HG03520 (cell line): Measurements from ENCODE around the gene PLEKHM1.

Experiments
- ATAC-seq: cut with Tn5 transposase; IDR thresholded peaks from one replicate; pipeline ENCODE4 v1.9.1; 2021; ENCODE audit warnings: mild to moderate bottlenecking, moderate library complexity; ENCODE audit not compliant: unreplicated experiment

PLEKHM1 gene

GRCh38 chr17:45429339-45430005 is 61.0 kb downstream of the PLEKHM1 start:
- ATAC-seq: no peak

GRCh38 chr17:45428931-45429338 is 61.6 kb downstream of the PLEKHM1 start:
- no peak for ATAC-seq

DNA sequence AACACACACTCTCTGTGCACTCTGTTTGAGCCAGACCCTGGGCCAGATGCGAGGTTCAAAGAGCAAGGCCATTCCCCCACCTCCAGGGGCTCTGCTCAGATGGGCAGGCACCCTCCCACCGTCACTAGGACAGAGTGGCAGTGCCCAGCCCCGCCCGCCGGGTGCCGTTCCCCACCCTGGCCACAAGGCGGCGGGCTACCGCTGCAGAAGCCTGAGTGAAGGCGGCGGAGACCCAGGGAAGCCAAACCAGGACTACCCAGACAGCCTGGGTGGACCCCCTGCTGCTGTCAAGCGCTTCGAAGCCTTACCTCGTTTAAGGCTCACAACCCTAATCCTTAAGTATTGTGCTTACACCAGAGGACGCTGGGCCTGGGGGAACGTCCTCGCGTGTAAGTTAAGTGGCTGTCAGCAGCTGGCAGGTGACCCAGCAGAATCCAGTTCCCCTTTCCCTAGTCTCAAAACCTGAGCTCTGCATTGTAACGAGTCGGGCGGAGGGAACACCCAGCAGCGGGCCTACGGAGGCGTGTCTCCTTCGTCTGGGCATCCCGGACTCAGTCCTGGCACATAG is 62.4 kb downstream of the PLEKHM1 start:
- no peak for ATAC-seq

- no peak for ATAC-seq
Measured at GRCh38 chr17:45427181-45427835, 63.2 kb downstream of the PLEKHM1 start.

- no peak for ATAC-seq
Measured at GRCh38 chr17:45426561-45426960, 64.0 kb downstream of the PLEKHM1 start.

DNA sequence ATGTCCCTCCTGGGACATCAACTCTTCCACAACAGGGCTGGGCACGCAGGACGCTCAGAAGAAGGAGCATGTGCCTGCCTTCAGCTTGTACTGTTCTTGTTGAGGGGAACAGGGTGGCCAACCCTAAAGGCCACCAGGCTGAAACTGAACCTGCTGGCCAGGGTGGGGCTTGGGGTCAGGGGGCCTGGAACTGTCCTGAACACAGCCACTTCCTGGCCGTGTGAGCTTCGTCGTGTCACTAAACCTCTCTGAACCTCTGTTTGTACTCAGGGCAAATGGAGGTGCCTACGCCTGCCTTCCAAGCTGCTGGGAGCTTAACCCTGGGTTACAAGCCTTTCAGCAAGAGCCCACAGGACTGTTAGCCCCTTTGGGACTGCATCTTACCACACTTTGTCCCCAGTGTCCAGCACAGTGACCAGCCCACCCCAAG is 64.5 kb downstream of the PLEKHM1 start:
- ATAC-seq: no peak

DNA sequence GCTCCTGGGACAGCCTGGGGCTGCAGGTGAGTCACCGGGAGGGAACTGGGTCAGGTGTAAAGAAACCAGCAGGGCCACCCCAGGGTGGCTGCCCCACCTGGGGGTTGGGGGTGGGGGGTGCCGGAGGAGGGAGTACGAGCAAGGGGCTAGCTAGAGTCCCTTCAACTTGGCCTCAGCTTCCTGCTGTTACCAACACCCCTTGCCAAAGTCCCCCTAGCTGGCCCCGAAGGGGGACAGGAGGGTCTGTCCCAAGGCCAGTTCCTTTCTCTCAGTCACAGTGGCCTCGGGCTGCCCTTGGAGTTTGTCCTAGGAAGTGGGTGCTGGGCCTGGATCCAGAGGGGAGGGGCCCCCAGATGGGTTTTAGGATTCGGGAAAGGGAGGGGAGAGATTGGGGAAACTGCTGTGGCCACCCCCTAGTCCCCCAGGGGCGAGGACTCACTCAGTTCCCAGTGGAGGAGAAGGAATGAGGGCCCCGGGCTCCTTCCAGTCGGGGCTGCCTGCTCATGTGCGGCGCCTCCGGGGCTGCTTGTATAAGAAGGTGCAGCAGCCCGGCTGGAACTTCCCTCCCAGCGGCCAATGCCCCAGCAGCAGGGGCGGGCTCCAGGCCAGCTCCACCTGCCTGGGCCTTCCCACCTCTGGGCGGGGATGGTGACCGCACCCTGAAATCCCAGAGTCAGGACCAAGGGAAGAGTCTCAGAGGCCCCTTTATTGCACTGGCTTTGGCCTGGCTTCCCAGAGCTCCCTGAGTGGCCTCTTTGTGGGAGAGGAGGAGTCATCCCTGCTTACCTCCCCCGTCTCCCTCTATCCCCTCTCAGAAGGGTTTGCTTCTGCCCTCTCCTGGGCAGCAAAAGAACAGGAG is 65.2 kb downstream of the PLEKHM1 start:
- ATAC-seq: no peak

- no peak for ATAC-seq
Measured at GRCh38 chr17:45424769-45425124, 65.8 kb downstream of the PLEKHM1 start.

DNA sequence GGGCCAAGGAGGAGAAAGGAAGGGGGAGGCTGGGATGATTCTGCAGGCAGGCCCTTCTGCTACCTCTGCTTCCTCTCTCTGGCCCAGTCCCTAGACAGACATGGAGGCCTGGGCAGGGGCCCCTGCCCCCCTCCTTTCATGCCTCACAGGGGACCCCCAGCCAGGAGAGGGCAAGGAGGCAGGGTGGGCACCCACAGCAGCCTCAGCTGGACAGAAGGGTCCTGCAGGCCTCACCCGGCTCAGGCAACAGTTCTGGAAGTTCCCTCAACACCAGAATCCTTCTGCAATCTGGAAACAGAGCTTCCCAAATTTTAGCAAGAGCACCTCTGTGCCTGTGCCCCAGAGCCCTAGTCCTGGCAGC is 66.6 kb downstream of the PLEKHM1 start:
- no peak for ATAC-seq

- ATAC-seq: no peak
Measured at GRCh38 chr17:45423304-45423974, 67.1 kb downstream of the PLEKHM1 start.

GRCh38 chr17:45414990-45415881 is 75.3 kb downstream of the PLEKHM1 start:
- no peak for ATAC-seq

- no peak for ATAC-seq
Measured at GRCh38 chr17:45413498-45413923, 77.0 kb downstream of the PLEKHM1 start.

GRCh38 chr17:45411348-45412105 is 79.0 kb downstream of the PLEKHM1 start:
- no peak for ATAC-seq

- ATAC-seq: no peak
Measured at GRCh38 chr17:45410144-45411091, 80.1 kb downstream of the PLEKHM1 start.

DNA sequence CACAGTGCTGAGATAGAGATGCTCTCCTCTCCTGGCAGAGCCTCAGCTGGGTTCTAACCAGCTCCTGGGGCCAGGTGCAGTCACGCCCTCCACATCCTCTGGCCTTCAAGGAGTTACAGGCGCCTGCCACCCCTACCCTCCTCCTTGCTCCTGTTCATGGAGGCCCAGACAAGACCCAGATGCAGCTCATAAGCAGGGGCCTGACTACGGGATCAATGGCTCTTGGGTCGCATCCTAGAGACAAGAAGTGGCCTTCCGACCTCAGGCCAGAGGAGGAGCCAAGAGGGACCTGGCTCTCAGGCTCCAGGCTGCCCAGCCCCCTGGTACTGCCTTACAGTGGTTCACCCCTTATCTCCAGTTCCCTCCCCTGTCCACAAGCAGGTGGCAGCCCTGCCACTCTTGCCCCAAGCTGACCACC is 80.9 kb downstream of the PLEKHM1 start:
- no peak for ATAC-seq

- ATAC-seq: no peak
Measured at GRCh38 chr17:45408611-45409421, 81.7 kb downstream of the PLEKHM1 start.

DNA sequence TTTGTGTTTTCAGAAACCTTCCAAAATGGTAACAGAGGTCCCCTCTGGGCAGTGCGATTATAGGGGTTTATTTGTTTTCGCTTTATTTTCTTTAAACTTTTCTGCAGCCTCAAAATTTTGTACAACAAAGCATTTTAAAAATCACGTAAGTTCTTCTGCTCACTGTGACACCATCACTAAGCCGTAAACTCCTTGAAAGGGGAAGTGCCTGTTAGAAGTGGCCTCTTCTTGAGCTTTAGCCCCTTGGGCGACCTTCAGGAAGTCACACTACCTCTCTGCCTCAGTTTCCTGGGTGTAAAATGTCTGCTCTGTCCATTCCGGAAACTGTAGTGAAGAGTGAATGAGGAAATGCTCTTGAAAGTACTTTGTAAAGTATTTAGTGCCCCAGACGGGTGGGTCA is 84.4 kb downstream of the PLEKHM1 start:
- ATAC-seq: no peak
